HL-60/S4 treated with phorbol 12-myristate 13-acetate at 8.2 ng/mL for 4 days and 3 days (cell line): ENCODE measurements around the gene STON1.
"Not testable (repeated sequence)": the region's sequence is repeated elsewhere in the genome, so short reads cannot be mapped to it uniquely, and the experiment has no call there.

Experiments
- in situ Hi-C: fragments of 300-500 bp; cut with MboI; formaldehyde crosslinking; loops from 2 replicates; pipeline ENCODE4 v1.15.0; 2022; ENCODE audit warnings: low sequenced_read_pairs

The STON1 gene

GRCh38 chr2:48614581-48614980 lies 84.6 kb downstream of the STON1 start:
- in situ Hi-C loops, result not testable (repeated sequence)

- in situ Hi-C loops, result no loop called here
Observed at GRCh38 chr2:48617618-48618017, 87.7 kb downstream of the STON1 start, which contains the start of gene GTF2A1L. GTF2A1L (plus strand) TSS chr2:48617856; CDS start chr2:48617875, 19 bp downstream.

GRCh38 chr2:48619526-48619925 lies 89.6 kb downstream of the STON1 start:
- in situ Hi-C loops, result no loop called here

GRCh38 chr2:48620604-48621003 lies 90.7 kb downstream of the STON1 start:
- in situ Hi-C loops, result no loop called here

- in situ Hi-C loops, result not testable (repeated sequence)
Observed at GRCh38 chr2:48622691-48623090, 92.7 kb downstream of the STON1 start.

- in situ Hi-C loops, result no loop called here
Observed at GRCh38 chr2:48624696-48625095, 94.7 kb downstream of the STON1 start.

- in situ Hi-C loops, result no loop called here
Observed at GRCh38 chr2:48626047-48626446, 96.1 kb downstream of the STON1 start.

GRCh38 chr2:48633143-48633542 lies 103.2 kb downstream of the STON1 start:
- in situ Hi-C loops, result no loop called here

- in situ Hi-C loops, result no loop called here
Observed at GRCh38 chr2:48635786-48636185, 105.8 kb downstream of the STON1 start.

- in situ Hi-C loops, result no loop called here
Observed at GRCh38 chr2:48638261-48638660, 108.3 kb downstream of the STON1 start.
